ENCODE results near the gene TOM1L1.

DNA sequence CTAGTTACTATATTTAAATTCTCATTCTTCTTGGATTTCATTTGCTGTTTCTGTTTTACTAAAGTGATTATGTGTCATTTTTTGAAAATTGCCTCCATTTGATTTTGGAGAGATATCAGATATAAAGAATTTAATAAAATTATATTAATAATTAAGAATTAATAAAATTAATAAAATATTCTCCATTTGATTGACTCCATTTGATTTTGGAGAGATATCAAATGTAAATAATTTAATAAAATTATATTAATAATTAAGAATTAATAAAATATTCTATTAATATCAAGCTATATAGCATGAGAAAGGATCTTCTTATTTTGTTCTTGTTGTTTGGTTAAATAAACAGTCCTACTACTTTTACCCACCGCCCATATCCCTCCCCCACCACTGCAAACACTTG is 90.9 kb downstream of the TOM1L1 start:
- TF ChIP-seq, protein P1, sequence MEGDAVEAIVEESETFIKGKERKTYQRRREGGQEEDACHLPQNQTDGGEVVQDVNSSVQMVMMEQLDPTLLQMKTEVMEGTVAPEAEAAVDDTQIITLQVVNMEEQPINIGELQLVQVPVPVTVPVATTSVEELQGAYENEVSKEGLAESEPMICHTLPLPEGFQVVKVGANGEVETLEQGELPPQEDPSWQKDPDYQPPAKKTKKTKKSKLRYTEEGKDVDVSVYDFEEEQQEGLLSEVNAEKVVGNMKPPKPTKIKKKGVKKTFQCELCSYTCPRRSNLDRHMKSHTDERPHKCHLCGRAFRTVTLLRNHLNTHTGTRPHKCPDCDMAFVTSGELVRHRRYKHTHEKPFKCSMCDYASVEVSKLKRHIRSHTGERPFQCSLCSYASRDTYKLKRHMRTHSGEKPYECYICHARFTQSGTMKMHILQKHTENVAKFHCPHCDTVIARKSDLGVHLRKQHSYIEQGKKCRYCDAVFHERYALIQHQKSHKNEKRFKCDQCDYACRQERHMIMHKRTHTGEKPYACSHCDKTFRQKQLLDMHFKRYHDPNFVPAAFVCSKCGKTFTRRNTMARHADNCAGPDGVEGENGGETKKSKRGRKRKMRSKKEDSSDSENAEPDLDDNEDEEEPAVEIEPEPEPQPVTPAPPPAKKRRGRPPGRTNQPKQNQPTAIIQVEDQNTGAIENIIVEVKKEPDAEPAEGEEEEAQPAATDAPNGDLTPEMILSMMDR (IDR thresholded peaks at IDR 0.05; ENCODE audit: insufficient read depth, low read length, poor library complexity, severe bottlenecking) = no peak
- TF ChIP-seq EZH2phosphoT487 (conservative IDR thresholded peaks at IDR 0.05; ENCODE audit: low read length) = no peak
